HUES6 (cell line): ENCODE data around the gene SESN3.
"Not testable (repeated sequence)": the region's sequence is repeated elsewhere in the genome, so short reads cannot be mapped to it uniquely, and the experiment has no call there.

Source experiments
- H3K27ac ChIP-seq: 2 replicates; pipeline ENCODE4 v1.7.0; 2013; ENCODE audit warnings: low read depth, mild to moderate bottlenecking, low read length, inconsistent platforms
- H3K27me3 ChIP-seq: 2 replicates; pipeline ENCODE4 v1.6.1; 2013; ENCODE audit warnings: low read length; ENCODE audit not compliant: control insufficient read depth, insufficient read depth
- H3K36me3 ChIP-seq: 2 replicates; pipeline ENCODE4 v1.6.1; 2013; ENCODE audit warnings: low read length; ENCODE audit not compliant: control insufficient read depth, insufficient read depth
- H3K4me1 ChIP-seq: 2 replicates; pipeline ENCODE4 v1.6.1; 2013; ENCODE audit warnings: low read length; ENCODE audit not compliant: control insufficient read depth, insufficient read depth
- H3K4me3 ChIP-seq: 2 replicates; pipeline ENCODE4 v1.5.1; 2013; ENCODE audit warnings: low read depth, low read length
- H3K9ac ChIP-seq: one replicate; pipeline ENCODE4 v1.6.1; 2013; ENCODE audit warnings: mild to moderate bottlenecking, low read length
- H3K9me3 ChIP-seq: 2 replicates; pipeline ENCODE4 v1.6.1; 2013; ENCODE audit warnings: low read depth, low read length; ENCODE audit not compliant: control insufficient read depth, insufficient read depth

The SESN3 gene

DNA sequence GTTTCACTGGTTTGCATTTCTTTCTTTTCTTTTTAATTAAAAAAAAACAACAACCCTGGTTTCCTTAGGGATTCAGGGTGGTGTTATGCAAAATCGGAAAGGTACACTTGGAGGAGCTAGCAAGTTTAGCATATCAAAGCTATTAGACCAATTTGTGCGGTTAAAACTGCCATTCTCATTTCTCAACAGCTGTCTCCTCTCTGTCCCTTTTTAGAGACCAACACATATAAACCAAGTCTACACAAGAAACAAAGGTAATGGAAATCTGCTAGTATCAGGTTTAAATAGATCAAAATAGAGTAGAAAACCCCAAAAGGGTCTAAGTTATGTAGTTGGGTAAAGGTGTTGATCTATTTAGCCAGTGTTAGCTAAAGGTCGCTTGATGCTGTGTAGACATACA, 1.7 kb upstream of the SESN3 start:
- Histone ChIP-seq H3K4me3 (peak overlapping the region; percentile 83), H3K9me3 (no peaks in the 10 kb centered on the region), H3K27ac (no peak overlapping the region), H3K36me3 (no peaks in the 10 kb centered on the region), H3K9ac (peak overlapping the region; percentile 87), H3K27me3 (peaks cover 14% of the 10 kb centered on the region; the same call in 1 of the 2 replicates), H3K4me1 (peaks cover 32% of the 10 kb centered on the region)

GRCh38 chr11:95231881-95232605, 1.0 kb upstream of the SESN3 start:
- Histone ChIP-seq H3K4me1 (peaks cover 32% of the 10 kb centered on the region), H3K4me3 (peak overlapping the region; percentile 83), H3K9ac (peak overlapping the region; percentile 87), H3K9me3 (no peaks in the 10 kb centered on the region), H3K27me3 (peaks cover 14% of the 10 kb centered on the region; the same call in 1 of the 2 replicates), H3K36me3 (no peaks in the 10 kb centered on the region), H3K27ac (peak overlapping the region; percentile 24; the same call in 1 of the 2 replicates)

DNA sequence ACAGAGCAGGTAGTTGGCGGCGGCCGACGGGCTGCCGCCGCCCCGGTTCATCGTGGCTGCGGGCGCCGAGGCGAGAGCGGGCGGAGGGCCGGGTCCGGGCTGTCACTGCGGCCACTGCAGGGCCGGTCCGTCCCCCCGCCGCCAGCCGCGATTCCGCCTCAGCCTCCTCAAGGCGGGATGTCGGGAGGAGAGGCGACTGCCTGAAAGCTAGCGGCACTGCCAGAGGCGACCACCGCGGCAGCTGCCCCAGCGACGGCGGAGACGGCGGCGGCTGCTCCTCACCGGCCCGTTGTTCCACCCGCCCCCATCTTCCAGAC, 234 bp downstream of the SESN3 start:
- Histone ChIP-seq H3K36me3 (no peaks in the 10 kb centered on the region), H3K4me3 (peak overlapping the region; percentile 82), H3K4me1 (peaks cover 32% of the 10 kb centered on the region), H3K9me3 (no peaks in the 10 kb centered on the region), H3K27ac (no peak overlapping the region; the same call in 1 of the 2 replicates), H3K9ac (peak overlapping the region; percentile 65), H3K27me3 (peaks cover 14% of the 10 kb centered on the region; the same call in 1 of the 2 replicates)

GRCh38 chr11:95229993-95230809, 801 bp downstream of the SESN3 start:
- H3K27me3 ChIP-seq = peaks cover 14% of the 10 kb centered on the region; the same call in 1 of the 2 replicates

DNA sequence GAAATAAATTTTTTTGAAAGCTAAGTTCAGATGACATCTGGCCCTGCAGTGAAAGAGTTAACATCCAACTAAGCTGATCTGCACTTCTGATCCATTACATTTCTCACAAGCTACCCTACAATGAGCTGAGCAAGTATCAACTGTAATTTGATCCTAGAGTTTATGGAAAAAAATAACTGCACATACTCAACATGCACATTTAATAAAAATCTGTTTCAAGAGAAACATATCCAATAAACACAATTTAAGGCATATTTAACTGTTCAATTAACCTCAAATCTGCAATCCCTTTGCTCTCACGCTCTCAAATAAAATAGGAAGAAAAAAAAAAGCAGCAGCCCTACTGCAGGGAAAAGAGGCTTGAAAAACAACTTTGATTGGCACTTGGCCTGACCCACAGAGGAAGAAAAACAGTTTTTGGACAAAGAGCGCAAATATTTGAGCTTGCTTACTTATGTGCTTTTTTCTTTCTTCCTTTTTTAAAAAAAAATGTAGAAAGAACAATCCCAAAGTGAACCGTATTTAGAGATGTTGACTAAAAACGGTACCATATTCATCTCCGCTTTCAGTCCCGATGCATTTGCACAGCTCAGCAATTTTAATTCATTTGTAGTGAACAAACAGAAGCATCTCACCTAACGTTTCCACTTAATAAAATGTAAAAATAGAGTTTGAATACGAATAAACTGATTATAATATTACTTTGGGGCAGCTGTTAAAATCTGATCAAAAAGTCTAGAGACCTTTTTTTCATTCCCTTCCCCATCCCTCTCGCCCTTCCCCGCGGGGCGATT, 1.6 kb downstream of the SESN3 start:
- Histone ChIP-seq H3K4me1 (peaks cover 25% of the 10 kb centered on the region), H3K36me3 (no peaks in the 10 kb centered on the region), H3K27ac (no peak overlapping the region), H3K9me3 (no peaks in the 10 kb centered on the region), H3K9ac (peak overlapping the region; percentile 65), H3K4me3 (peak overlapping the region; percentile 82), H3K27me3 (peaks cover 14% of the 10 kb centered on the region; the same call in 1 of the 2 replicates)

More at GRCh38 chr11:95229993-95230809, 801 bp downstream of the SESN3 start:
- Histone ChIP-seq H3K9me3 (no peaks in the 10 kb centered on the region), H3K9ac (peak overlapping the region; percentile 65), H3K27ac (no peak overlapping the region; the same call in 1 of the 2 replicates), H3K4me1 (peaks cover 32% of the 10 kb centered on the region), H3K4me3 (peak overlapping the region; percentile 82), H3K36me3 (no peaks in the 10 kb centered on the region)

DNA sequence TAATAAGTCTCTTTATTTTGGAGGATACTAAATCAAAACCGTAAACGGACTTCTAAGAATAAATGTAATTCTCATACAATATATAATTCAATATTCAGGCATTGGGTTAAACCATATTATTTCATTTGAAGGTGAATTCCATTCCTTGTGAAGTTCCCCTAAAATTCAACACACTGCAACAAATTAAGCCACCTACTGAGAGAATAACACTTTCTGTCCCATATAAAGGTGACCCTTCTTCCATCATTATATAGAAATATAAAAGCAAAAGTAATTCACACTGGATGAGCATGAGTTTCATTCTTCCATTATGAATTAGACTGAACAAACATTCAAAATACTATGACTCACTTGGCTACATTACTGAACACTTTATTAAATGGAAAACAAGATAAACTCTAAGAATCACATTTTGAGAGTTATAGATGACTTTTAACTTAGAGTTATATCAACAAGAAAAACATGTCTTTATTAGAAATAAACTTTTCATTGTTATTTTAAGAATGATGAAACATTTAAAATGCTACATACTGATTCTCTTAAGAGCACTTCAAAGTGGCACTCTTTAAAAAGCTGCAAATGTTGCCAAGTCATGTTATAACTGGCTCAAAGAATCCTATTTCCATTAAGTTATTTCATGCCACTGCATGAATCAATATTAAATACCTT, 2.8 kb downstream of the SESN3 start:
- Histone ChIP-seq H3K27me3 (peaks cover 9% of the 10 kb centered on the region; the same call in 1 of the 2 replicates), H3K27ac (no peak overlapping the region), H3K4me1 (peaks cover 19% of the 10 kb centered on the region), H3K4me3 (0 out of 2 replicates have a peak overlapping the region, but pooled peaks have one; percentile 82), H3K9me3 (no peaks in the 10 kb centered on the region), H3K9ac (no peak overlapping the region), H3K36me3 (no peaks in the 10 kb centered on the region)

DNA sequence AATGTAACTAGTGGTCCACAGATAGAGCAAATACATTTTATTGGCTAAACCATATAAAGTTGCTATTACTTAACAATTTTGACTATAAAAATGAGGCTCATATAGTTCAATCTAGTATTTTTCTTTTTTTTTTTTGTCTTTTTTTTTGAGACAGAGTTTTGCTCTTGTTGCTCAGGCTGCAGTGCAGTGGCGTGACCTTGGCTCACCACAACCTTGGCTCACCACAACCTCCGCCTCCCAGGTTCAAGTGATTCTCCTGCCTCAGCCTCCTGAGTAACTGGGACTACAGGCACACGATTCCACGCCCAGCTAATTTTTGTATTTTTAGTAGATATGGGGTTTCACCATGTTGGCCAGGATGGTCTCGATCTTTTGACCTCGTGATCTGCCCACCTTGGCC, 3.9 kb downstream of the SESN3 start:
- H3K9ac ChIP-seq, H3K4me3 ChIP-seq, H3K27me3 ChIP-seq, H3K4me1 ChIP-seq, H3K36me3 ChIP-seq, H3K9me3 ChIP-seq, H3K27ac ChIP-seq: not testable (repeated sequence)

DNA sequence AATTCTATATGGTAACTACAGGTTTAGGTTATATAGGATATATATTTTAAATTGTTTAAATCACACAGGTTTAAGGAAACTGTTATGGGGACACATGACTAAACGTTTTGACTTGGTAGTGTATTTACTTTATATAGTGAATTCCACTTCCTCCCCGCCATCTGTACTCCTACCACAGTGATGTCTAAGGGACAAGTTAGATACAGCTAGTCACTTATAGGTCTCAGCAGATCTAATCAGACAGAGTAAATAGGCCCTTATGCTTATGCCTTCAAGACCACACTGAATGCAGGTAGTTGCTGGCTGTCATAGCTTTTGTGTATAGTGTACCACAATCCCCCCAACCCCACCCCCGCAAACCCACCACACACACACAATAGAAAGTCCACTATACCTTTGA, 8.2 kb downstream of the SESN3 start:
- Histone ChIP-seq H3K27me3 (no peaks in the 10 kb centered on the region), H3K27ac (no peak overlapping the region), H3K9me3 (no peaks in the 10 kb centered on the region), H3K36me3 (no peaks in the 10 kb centered on the region), H3K4me1 (no peaks in the 10 kb centered on the region), H3K4me3 (no peak overlapping the region), H3K9ac (no peak overlapping the region)

GRCh38 chr11:95219599-95219998, 11.4 kb downstream of the SESN3 start:
- Histone ChIP-seq H3K27me3 (no peaks in the 10 kb centered on the region), H3K4me3 (no peak overlapping the region), H3K9ac (no peak overlapping the region), H3K27ac (no peak overlapping the region), H3K36me3 (no peaks in the 10 kb centered on the region), H3K4me1 (no peaks in the 10 kb centered on the region), H3K9me3 (no peaks in the 10 kb centered on the region)

GRCh38 chr11:95218149-95218548, 12.9 kb downstream of the SESN3 start:
- Histone ChIP-seq H3K9ac (no peak overlapping the region), H3K9me3 (no peaks in the 10 kb centered on the region), H3K4me3 (no peak overlapping the region), H3K27ac (no peak overlapping the region), H3K4me1 (no peaks in the 10 kb centered on the region), H3K36me3 (no peaks in the 10 kb centered on the region), H3K27me3 (no peaks in the 10 kb centered on the region)
